Measurements from ENCODE around the gene LMAN1.

Gene LMAN1

DNA sequence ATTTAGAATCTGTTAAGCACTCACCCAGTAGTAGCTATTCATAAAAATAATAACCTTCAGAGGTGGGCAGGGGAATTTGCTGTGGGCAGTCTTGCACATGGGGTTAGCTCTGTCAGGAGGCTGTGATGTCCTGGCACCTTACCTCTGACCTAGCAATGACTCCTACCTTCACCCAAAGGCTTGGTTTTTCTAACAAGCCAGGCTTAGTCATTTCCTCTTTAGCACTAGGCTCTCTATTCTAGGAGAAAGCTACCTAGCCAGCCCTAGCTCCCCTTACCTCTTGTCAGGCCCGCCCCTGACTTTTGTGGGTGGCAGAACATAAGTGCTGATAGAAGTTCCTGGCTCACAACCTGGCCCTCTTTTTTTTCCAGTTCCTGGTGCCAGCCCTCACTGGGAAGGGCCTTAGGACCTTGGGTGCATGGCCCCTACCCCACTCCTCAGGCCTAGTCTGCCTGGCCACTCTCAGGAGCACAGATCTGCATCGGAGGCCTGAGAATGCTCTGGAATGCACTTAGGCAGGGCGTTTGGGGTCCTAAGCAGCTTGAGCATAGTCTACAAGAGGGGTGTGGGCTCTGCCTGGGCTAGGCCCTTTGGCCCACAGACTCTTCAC, 58.3 kb downstream of the LMAN1 start:
- DNase-seq: no peak

GRCh38 chr18:59298871-59299270, 60.2 kb downstream of the LMAN1 start:
- no peak for DNase-seq

DNA sequence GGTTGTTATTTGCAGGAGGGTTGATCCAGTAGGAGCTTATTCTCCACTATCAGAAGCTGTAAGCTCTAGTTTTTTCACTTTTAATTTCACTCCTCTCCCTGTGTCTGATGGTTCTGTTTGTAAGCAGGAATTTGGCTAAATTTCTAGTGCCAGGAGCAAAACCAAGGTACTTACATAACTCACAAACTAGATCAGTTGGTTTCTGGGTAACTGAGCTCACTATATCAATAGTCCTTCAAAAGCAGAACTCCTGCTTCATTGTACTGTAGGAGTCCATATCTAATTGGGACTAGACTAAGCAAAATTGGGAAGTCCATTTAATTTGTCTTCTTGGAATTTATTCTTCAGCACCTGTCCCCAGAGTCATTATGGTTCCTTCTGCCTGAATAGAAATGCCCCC, 65.7 kb downstream of the LMAN1 start:
- no peak for DNase-seq

DNA sequence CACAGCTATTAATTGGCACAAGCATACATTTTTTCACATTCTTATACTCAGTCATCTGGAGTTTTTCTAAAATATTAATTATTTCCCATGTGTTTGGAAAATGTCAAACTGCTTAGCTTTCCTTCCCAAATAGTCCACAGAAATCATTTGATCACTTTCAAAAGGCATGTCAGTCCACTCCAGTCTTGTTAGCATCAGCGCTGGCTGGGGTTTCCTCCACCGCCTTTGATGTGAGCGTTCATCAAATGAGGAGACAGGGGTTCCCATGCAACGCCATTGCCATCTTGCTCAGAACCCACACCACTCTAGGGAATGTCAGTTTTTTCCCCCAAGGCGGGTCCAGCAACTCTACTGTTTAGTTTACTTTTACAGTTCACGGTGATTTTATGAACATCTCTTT, 72.7 kb downstream of the LMAN1 start:
- no peak for DNase-seq

DNA sequence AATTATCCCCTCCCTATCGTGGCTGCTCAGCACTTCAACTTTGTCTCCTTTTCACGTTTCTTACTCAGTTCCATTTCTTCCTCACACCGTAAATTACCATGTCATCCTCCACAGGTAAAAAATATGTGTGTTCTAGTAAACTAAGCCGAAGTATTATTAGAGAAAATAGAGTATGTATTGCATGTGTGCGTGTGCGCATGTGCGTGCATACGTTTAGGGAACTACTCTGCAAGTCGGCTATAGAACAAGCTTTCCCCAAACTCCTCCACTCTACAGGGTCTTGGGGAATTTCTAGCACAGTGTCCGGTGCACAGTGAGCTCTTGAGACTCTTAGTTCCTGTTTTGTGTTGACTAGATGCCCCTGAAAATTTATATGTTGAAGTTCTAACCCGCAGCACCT, 76.7 kb downstream of the LMAN1 start:
- DNase-seq: no peak

- DNase-seq: no peak
These were observed 79.3 kb downstream of the LMAN1 start for GRCh38 chr18:59279722-59280121.

DNA sequence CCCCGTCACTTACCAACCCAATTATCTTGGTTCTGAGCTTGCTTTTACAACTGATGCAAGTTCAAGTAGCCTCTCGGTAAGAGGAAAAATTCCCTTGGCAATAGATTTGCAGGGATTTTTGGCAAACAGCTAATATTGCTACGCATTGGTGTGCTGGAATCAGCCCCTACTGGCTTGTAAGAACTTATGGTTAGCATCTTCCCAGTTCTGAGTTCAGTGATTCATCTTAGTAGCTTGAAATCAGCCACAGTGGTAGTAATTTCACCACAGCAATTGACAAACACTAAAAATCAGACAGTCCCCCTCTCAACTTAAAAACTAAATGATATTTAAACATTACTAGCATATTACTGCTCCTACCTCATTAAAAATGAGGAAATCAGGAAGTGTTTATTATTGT, 79.9 kb downstream of the LMAN1 start:
- DNase-seq: no peak

DNA sequence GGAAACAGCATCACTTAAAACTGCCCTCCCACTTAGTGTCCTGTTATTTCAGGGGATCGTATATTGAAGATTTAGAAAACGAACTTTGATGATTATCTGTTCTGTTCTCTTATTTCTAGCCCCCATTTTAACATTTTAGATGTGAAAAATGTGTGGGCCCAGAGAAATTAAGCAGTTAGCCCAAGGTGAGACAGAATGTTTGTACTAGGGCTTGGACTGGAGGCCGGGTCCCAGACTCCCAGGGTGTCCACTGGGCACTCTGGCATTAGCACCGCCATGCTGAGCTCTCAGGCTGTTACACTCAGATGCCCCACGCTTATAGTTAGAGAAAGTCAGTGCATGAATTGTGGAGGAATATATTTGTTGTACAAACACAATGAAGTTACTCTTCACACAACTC, 80.3 kb downstream of the LMAN1 start:
- no peak for DNase-seq

All from T1000 (cell line).